ENCODE data around the gene SCNN1G.

The SCNN1G gene

DNA sequence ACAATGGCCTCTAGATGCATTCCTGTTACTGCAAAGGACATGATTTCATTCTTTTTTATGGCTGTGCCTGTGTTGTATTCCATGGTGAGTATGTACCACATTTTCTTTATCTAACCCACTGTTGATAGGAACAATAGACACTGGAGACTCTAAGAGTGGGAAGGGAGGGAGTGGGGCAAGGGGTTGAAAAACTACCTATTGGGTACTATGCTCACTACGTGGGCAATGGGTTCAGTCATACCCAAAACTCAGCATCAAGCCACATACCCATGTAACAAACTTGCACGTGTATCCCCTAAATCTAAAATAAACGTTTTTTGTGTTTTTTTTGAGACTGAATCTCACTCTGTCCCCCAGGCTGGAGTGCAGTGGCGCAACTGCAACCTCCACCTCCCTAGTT lies 72.5 kb downstream of the SCNN1G start:
- no peak for DNase-seq

DNA sequence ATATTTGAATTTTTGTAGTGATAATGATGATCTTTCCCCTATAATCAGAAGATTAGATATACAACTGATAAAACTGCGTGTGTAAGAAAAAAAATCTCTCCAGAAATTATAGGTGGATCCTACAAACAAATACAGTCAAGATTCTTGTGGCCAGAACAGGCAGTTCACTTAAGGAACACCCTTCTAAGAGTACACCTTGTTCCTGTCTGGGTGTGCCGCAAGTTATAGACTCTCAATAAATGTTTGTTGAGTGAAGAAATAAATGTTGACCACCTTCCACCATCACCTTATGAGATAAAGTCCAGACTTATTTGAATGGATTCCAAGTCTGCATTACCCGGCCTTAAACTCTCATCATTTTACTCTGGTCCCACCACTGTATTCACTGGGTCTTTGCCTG lies 73.9 kb downstream of the SCNN1G start:
- DNase-seq = no peak

DNA sequence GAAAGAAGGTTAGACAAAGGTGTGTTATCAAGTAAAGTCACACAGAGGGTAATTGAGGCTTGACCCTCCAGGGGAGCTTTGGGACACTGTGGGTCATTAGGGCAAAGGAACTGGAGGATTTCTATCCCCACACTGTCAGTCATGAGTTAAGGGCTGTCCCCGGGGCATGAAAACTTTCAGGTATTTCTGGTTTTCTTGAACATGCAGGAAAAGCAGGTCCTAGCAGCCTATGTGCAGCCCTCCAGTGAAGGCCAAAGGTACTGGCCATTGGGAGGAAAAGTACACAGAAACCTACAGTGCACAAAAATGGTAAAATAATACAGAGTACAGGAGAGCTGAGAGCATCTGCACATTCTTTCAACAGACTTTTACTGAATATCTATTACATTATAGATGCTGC lies 75.1 kb downstream of the SCNN1G start:
- no peak for DNase-seq

DNA sequence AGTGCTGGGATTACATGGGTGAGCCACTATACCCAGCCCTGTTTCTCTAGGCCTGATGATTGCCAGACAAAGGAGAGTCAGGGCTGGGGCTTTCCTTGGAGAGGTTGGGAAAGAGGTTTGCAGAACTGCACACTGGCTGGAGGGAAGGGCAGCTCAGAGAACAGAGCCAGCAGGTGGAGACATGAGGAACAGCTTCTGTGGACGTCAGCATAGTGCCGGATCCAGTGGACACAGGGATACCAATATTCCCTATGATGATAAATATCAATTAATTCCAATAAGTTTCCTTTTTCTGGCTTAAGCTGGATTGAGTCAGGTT lies 76.3 kb downstream of the SCNN1G start:
- DNase-seq = no peak
